A549 (cell line): Measurements from ENCODE around the gene NCAPD2. TPM values are rescaled to one million over a fixed set of nuclear protein-coding genes. Genes with fewer than 3 reads are reported as not detected.
A peak's percentile ranks its signal among the peaks of the same experiment; 100 is the strongest.

Experiments used
- ATAC-seq, 2 experiments: fragments of 200-7000 bp in 1 of 2; fragments of >200 bp in 1 of 2; cut with Nextera tagmentation in 1 of 2; cut with Tn5 transposase in 1 of 2; 3 replicates each; pipeline versions ENCODE4 v1.8.0 to v1.9.1; 2018 to 2020; ENCODE audit warnings: mild to moderate bottlenecking in 1 of 2, moderate library complexity in 1 of 2
- CTCF ChIA-PET: fragments of 300-600 bp; sonication (Branson Sonifier 250); formaldehyde crosslinking; extraction: SDS; loops from one replicate; lab custom pipeline; 2021; ENCODE audit warnings: antibody characterized with exemption, inconsistent platforms; lab: Yijun Ruan, JAX
- POLR2A ChIA-PET: fragments of 350-600 bp; formaldehyde crosslinking; extraction: SDS; loops from one replicate; lab custom pipeline; 2021; ENCODE audit warnings: antibody characterized with exemption, inconsistent platforms; lab: Yijun Ruan, JAX
- DNase-seq, 2 experiments: peaks; one replicate each; pipeline versions ENCODE4 v3.0.0 to v3.0.0-alpha.2; 2011 to 2016; ENCODE audit warnings: low read depth in 1 of 2, low spot score in 1 of 2
- FAIRE-seq: peaks from 2 replicates; lab custom pipeline; 2011; peaks lifted over from hg19 to GRCh38; lab: Jason Lieb, UNC
- H3K27ac ChIP-seq, 2 experiments: fragments of >200 bp; sonication (Bioruptor Twin); formaldehyde crosslinking; 3 replicates each; pipeline ENCODE4 v1.5.1; 2016 to 2017
- H3K4me1 ChIP-seq: fragments of >200 bp; sonication (Bioruptor Twin); formaldehyde crosslinking; 3 replicates; pipeline ENCODE4 v1.6.1; 2016
- H3K4me2 ChIP-seq: fragments of >200 bp; sonication (Bioruptor Twin); formaldehyde crosslinking; 3 replicates; pipeline ENCODE4 v1.6.1; 2016
- H3K4me3 ChIP-seq: fragments of >200 bp; sonication (Bioruptor Twin); formaldehyde crosslinking; 3 replicates; pipeline ENCODE4 v1.5.1; 2016
- H3K9me3 ChIP-seq: fragments of >200 bp; sonication (Bioruptor Twin); formaldehyde crosslinking; 3 replicates; pipeline ENCODE4 v1.6.1; 2016
- CBX2 ChIP-seq: fragments of 200-600 bp; sonication (generic); IDR thresholded peaks from 2 replicates; pipeline ENCODE4 v1.6.1; 2016; ENCODE audit warnings: low read depth, mild to moderate bottlenecking, borderline replicate concordance
- CHD2 ChIP-seq: fragments of 150-350 bp; IDR thresholded peaks from 2 replicates; pipeline ENCODE4 v1.6.1; 2014; ENCODE audit warnings: low read length; ENCODE audit not compliant: partially characterized antibody
- EHF ChIP-seq: fragments of 250-450 bp; sonication (Bioruptor Pico); IDR thresholded peaks from 2 replicates; pipeline ENCODE4 v1.5.0; 2020; ENCODE audit warnings: mild to moderate bottlenecking
- EHMT2 ChIP-seq: fragments of 200-600 bp; sonication (generic); IDR thresholded peaks from 2 replicates; pipeline ENCODE4 v1.6.1; 2016; ENCODE audit warnings: antibody characterized with exemption, low read depth, mild to moderate bottlenecking, moderate library complexity
- EP300 ChIP-seq, 2 experiments: fragments of >200 bp; sonication (Bioruptor Twin); formaldehyde crosslinking; IDR thresholded peaks; 2 replicates in 1 of 2; 3 replicates in 1 of 2; pipeline ENCODE4 v1.6.1; 2016 to 2017
- ESRRA ChIP-seq: fragments of 150-350 bp; IDR thresholded peaks from 2 replicates; pipeline ENCODE4 v1.6.1; 2014; ENCODE audit warnings: mild to moderate bottlenecking, low read length, borderline replicate concordance
- FOSL2 ChIP-seq, 2 experiments: fragments of 450-650 bp in 1 of 2; fragments of >200 bp in 1 of 2; sonication (Bioruptor Twin) in 1 of 2; formaldehyde crosslinking; IDR thresholded peaks; 2 replicates each; pipeline versions ENCODE4 v1.5.0 to v1.6.1; 2016 to 2020; ENCODE audit warnings: mild to moderate bottlenecking in 1 of 2, moderate library complexity in 1 of 2
- HOXB13 ChIP-seq: fragments of 250-450 bp; sonication (Bioruptor Pico); IDR thresholded peaks from 2 replicates; pipeline ENCODE4 v1.5.0; 2020; ENCODE audit warnings: low read depth, mild to moderate bottlenecking, moderate library complexity
- JUN ChIP-seq, 2 experiments: fragments of >200 bp; sonication (Bioruptor Twin); formaldehyde crosslinking; IDR thresholded peaks; 2 replicates in 1 of 2; 3 replicates in 1 of 2; pipeline ENCODE4 v1.6.1; 2016 to 2017
- JUNB ChIP-seq: fragments of >200 bp; sonication (Bioruptor Twin); formaldehyde crosslinking; IDR thresholded peaks from 2 replicates; pipeline ENCODE4 v1.6.1; 2016
- KDM1A ChIP-seq: fragments of 200-600 bp; sonication (generic); IDR thresholded peaks from 2 replicates; pipeline ENCODE4 v1.6.1; 2016; ENCODE audit warnings: low read depth, mild to moderate bottlenecking
- MAFK ChIP-seq: fragments of 450-650 bp; IDR thresholded peaks from 2 replicates; pipeline ENCODE4 v1.6.1; 2014; ENCODE audit not compliant: partially characterized antibody
- RCOR1 ChIP-seq: fragments of 150-350 bp; IDR thresholded peaks from 2 replicates; pipeline ENCODE4 v1.6.1; 2014; ENCODE audit warnings: antibody characterized with exemption, low read length, low read depth
- RFX5 ChIP-seq: fragments of 450-650 bp; IDR thresholded peaks from 2 replicates; pipeline ENCODE4 v1.7.1; 2014; ENCODE audit warnings: antibody characterized with exemption, mild to moderate bottlenecking, moderate library complexity
- RNF2 ChIP-seq: fragments of 200-600 bp; sonication (generic); IDR thresholded peaks from 2 replicates; pipeline ENCODE4 v1.6.1; 2016; ENCODE audit warnings: low read depth, mild to moderate bottlenecking, antibody characterized with exemption, moderate library complexity, borderline replicate concordance
- TFCP2L1 ChIP-seq: fragments of 250-450 bp; sonication (Bioruptor Pico); IDR thresholded peaks from 2 replicates; pipeline ENCODE4 v1.5.0; 2021; ENCODE audit warnings: mild to moderate bottlenecking
- ZC3H11A ChIP-seq: fragments of 450-650 bp; IDR thresholded peaks from 2 replicates; pipeline ENCODE4 v1.6.1; 2014; ENCODE audit warnings: antibody characterized with exemption, mild to moderate bottlenecking
- WGBS: methylation state at CpG from one replicate; pipeline ENCODE4 v1.1.6; 2017; ENCODE audit errors: missing lambda C conversion rate; 5-methylcytosine and 5-hydroxymethylcytosine counted together
- polyA plus RNA-seq, 4 experiments: library from polyadenylated mRNA; depleted of rRNA in 3 of 4; stranded (reverse); fragments of >200 nt; fragmentation: RNase III in 1 of 4; extraction: RNeasy Plus Mini Kit Qiagen cat#74134 plus additional on column Dnase treatment in 1 of 4; gene quantifications; 2 replicates in 3 of 4; 3 replicates in 1 of 4; pipeline ENCODE4 v1.2.3, GENCODE V29; 2011 to 2017
- TF ChIP-seq, protein P1 (sequence below): fragments of >200 bp; sonication (Bioruptor Twin); formaldehyde crosslinking; IDR thresholded peaks from 3 replicates; pipeline ENCODE4 v1.5.1; 2016
- TF ChIP-seq, protein P2 (sequence below): fragments of >200 bp; sonication (Bioruptor Twin); formaldehyde crosslinking; IDR thresholded peaks from 3 replicates; pipeline ENCODE4 v1.6.1; 2016
- TF ChIP-seq, protein P3 (sequence below): IDR thresholded peaks from 2 replicates; pipeline ENCODE4 v1.6.1; 2012

The NCAPD2 gene
- polyA plus RNA-seq, 2 of the 4 experiments (the other 2 are of a cell fraction), result 82.0 to 130 TPM

DNA sequence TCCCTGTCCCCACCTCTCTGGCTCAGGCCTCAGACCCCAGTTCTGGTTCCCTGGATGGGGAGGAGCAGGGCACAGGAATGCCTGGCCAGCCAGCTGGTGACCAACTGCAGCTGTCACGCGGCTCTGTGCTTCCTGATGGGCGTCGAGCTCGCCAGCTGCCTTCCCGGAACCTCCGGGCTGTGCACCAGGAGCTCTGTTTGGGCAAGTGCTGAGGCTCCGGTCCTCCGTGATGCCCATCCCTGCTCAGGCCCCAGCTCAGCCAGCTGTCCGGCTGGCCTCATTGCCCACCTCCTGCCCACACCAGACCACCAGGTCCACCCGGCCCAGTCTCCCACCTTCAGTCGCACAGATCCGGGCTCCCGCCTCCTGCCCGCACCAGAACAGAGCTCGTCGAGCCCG, 57.2 kb downstream of the NCAPD2 start:
- TF ChIP-seq, protein P1, sequence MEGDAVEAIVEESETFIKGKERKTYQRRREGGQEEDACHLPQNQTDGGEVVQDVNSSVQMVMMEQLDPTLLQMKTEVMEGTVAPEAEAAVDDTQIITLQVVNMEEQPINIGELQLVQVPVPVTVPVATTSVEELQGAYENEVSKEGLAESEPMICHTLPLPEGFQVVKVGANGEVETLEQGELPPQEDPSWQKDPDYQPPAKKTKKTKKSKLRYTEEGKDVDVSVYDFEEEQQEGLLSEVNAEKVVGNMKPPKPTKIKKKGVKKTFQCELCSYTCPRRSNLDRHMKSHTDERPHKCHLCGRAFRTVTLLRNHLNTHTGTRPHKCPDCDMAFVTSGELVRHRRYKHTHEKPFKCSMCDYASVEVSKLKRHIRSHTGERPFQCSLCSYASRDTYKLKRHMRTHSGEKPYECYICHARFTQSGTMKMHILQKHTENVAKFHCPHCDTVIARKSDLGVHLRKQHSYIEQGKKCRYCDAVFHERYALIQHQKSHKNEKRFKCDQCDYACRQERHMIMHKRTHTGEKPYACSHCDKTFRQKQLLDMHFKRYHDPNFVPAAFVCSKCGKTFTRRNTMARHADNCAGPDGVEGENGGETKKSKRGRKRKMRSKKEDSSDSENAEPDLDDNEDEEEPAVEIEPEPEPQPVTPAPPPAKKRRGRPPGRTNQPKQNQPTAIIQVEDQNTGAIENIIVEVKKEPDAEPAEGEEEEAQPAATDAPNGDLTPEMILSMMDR, result no peak
- no peak for TF ChIP-seq EHF (CRISPR knock-in tag)
- no peak for TF ChIP-seq RNF2
- TF ChIP-seq, protein P2, sequence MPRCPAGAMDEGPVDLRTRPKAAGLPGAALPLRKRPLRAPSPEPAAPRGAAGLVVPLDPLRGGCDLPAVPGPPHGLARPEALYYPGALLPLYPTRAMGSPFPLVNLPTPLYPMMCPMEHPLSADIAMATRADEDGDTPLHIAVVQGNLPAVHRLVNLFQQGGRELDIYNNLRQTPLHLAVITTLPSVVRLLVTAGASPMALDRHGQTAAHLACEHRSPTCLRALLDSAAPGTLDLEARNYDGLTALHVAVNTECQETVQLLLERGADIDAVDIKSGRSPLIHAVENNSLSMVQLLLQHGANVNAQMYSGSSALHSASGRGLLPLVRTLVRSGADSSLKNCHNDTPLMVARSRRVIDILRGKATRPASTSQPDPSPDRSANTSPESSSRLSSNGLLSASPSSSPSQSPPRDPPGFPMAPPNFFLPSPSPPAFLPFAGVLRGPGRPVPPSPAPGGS, result no peak
- Histone ChIP-seq H3K4me3 (no peak overlapping the region), H3K4me1 (peaks cover 41% of the 10 kb centered on the region), H3K4me2 (no peak overlapping the region), H3K9me3 (no peaks in the 10 kb centered on the region), H3K27ac (peak overlapping the region in 1 of 2 experiments; percentile 49; a peak in 2 of 6 replicates)
- ChIA-PET POLR2A (interaction anchor here (0.9 to 3.4 kb wide), 3 partner anchors 16 to 215 kb away, joined by 3 to 34 read pairs (median 5); partner anchors contain the start of genes GAPDH and NOP2), CTCF (interaction anchor here (0.6 to 25.9 kb wide), 9 partner anchors 4 to 274 kb away, joined by 3 to 491 read pairs (median 4); partner anchors contain the start of genes GAPDH, IFFO1 and NOP2)
- FAIRE-seq, result no peak
- 97% methylated on average over 18 of the region's 18 CpGs for WGBS
- ATAC-seq, result no peak
- DNase-seq, result no peak

DNA sequence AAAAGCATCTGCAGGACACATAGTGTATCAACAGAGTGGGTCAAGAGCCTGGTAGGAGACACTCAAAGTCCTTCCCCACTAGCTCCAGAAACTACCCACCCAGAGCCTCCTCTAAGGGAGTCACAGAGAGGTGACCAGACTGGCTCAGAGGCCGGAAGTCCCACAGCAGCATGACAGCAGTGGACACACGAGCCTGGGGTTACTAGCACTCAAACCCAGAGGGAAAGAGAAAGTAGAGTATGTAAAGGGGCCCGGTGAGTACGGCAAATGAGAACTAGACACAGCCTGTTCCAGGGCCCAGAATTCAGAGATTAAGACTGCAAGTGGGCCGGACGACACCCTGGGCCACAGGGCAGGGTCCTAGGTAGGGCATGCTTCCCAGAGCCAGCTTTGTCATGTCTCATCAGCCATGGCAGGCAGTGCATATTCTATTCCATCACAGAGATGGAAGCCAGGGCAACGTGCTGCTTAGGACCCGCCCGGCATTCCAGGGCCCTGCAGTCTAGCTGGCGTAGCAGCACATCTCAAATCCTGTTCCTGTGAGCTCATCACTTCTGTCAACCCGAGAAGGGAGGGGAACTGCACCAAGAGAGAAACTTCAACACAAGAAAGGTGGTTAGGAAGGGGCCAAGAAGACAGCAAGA, 57.7 kb downstream of the NCAPD2 start:
- no peak for FAIRE-seq
- peaks cover 41% of the 10 kb centered on the region for H3K4me1 ChIP-seq
- peak in 1 of 2 experiments; percentile 57 for DNase-seq
- TF ChIP-seq HOXB13 (CRISPR knock-in tag) (no peak), KDM1A (no peak), CHD2 (no peak), TFCP2L1 (CRISPR knock-in tag) (no peak), EP300 (IDR thresholded peaks at IDR 0.05) (no peak), MAFK (no peak), JUNB (no peak), ZC3H11A (no peak), EHMT2 (no peak), RNF2 (no peak), CBX2 (no peak), JUN (IDR thresholded peaks at IDR 0.05) (no peak), FOSL2 (IDR thresholded peaks at IDR 0.05) (no peak), FOSL2 (CRISPR knock-in tag; IDR thresholded peaks at IDR 0.05) (no peak), RCOR1 (no peak), RFX5 (no peak), ESRRA (no peak)
- TF ChIP-seq, protein P3, sequence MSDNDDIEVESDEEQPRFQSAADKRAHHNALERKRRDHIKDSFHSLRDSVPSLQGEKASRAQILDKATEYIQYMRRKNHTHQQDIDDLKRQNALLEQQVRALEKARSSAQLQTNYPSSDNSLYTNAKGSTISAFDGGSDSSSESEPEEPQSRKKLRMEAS, result no peak
- TF ChIP-seq, protein P1, result no peak
- TF ChIP-seq, protein P2, result no peak
- TF ChIP-seq, all 56 proteins: peak for 0
- H3K4me3 ChIP-seq, result no peak overlapping the region
- ChIA-PET POLR2A (interaction anchor here (0.6 to 3.4 kb wide), 4 partner anchors 16 to 215 kb away, joined by 3 to 34 read pairs (median 4); partner anchors contain the start of genes COPS7A, GAPDH and NOP2), CTCF (interaction anchor here (0.6 to 25.9 kb wide), 10 partner anchors 5 to 273 kb away, joined by 3 to 491 read pairs (median 4); partner anchors contain the start of genes GAPDH, IFFO1 and NOP2)
- WGBS, result 70% methylated on average over 11 of the region's 11 CpGs
- peak overlapping the region in 1 of 2 experiments; percentile 49; a peak in 4 of 6 replicates for H3K27ac ChIP-seq
- H3K4me2 ChIP-seq, result peak overlapping the region; percentile 25; the same call in 1 of the 3 replicates
- no peaks in the 10 kb centered on the region for H3K9me3 ChIP-seq
- peak in 1 of 2 experiments; percentile 4; a peak in 1 of 6 replicates for ATAC-seq
